B cell (primary cell): ENCODE measurements around the gene GSX1. TPM values are rescaled to one million over a fixed set of nuclear protein-coding genes. Genes with fewer than 3 reads are reported as not detected.

ENCODE experiments used
- ATAC-seq: fragments of 200-7000 bp; cut with Tn5 transposase; one replicate; pipeline ENCODE4 v1.10.0; 2021; ENCODE audit warnings: low read depth, mild to moderate bottlenecking, moderate number of reproducible peaks, moderate library complexity
- CTCF ChIA-PET: fragments of 350-600 bp; sonication (Branson Sonifier 250); formaldehyde crosslinking; loops from one replicate; lab custom pipeline; 2021; ENCODE audit warnings: antibody characterized with exemption, inconsistent platforms; lab: Charles Lee
- POLR2A ChIA-PET: fragments of 350-600 bp; sonication (Branson Sonifier 250); formaldehyde crosslinking; loops from one replicate; lab custom pipeline; 2021; ENCODE audit warnings: antibody characterized with exemption; lab: Charles Lee
- DNase-seq: peaks from one replicate; pipeline ENCODE4 v3.0.0; 2013
- H2AFZ ChIP-seq: 2 replicates; pipeline ENCODE4 v1.6.1; 2012; ENCODE audit warnings: mild to moderate bottlenecking, low read depth, low read length; ENCODE audit not compliant: insufficient read depth, poor library complexity, severe bottlenecking
- H3K27ac ChIP-seq, 2 donors: 1 replicate in 1 of 2; 2 replicates in 1 of 2; pipeline ENCODE4 v1.5.1; 2012 to 2013; ENCODE audit warnings: low read length in 2 of 2, mild to moderate bottlenecking in 2 of 2, moderate library complexity in 1 of 2
- H3K27me3 ChIP-seq, 4 experiments: fragments of 200-600 bp in 1 of 4; sonication (generic) in 1 of 4; replicated peaks in 1 of 4; 1 replicate in 2 of 4; 2 replicates in 2 of 4; pipeline versions ENCODE4 v1.6.1 to v1.7.0; 2013 to 2016; ENCODE audit warnings: low read length in 3 of 4, mild to moderate bottlenecking in 2 of 4, mixed read lengths in 1 of 4, moderate library complexity in 1 of 4; ENCODE audit not compliant: insufficient read depth in 4 of 4, control insufficient read depth in 3 of 4; ENCODE audit errors: control extremely low read depth in 1 of 4
- H3K36me3 ChIP-seq, 2 experiments: replicated peaks in 1 of 2; 1 replicate in 1 of 2; 2 replicates in 1 of 2; pipeline versions ENCODE4 v1.6.1 to v1.7.1; 2013; ENCODE audit warnings: low read length in 1 of 2; ENCODE audit not compliant: insufficient read depth in 2 of 2, control insufficient read depth in 1 of 2; ENCODE audit errors: control extremely low read depth in 1 of 2, extremely low read depth in 1 of 2
- H3K4me1 ChIP-seq, 2 donors: fragments of 200-600 bp in 1 of 2; sonication (generic) in 1 of 2; 1 replicate in 1 of 2; 2 replicates in 1 of 2; pipeline versions ENCODE4 v1.5.1 to v1.6.1; 2013 to 2017; ENCODE audit warnings: low read length in 2 of 2; ENCODE audit not compliant: control insufficient read depth in 2 of 2, insufficient read depth in 2 of 2
- H3K4me2 ChIP-seq: replicated peaks from 2 replicates; pipeline ENCODE3; 2012; ENCODE audit warnings: mild to moderate bottlenecking, low read depth, low read length; ENCODE audit not compliant: poor library complexity, severe bottlenecking
- H3K4me3 ChIP-seq, 5 experiments: fragments of 200-600 bp in 1 of 5; sonication (generic) in 1 of 5; 1 replicate in 3 of 5; 2 replicates in 2 of 5; pipeline versions ENCODE4 v1.5.1 to v1.7.0; 2011 to 2016; ENCODE audit warnings: low read length in 4 of 5, mild to moderate bottlenecking in 4 of 5, low read depth in 2 of 5, control low read depth in 1 of 5, moderate library complexity in 1 of 5; ENCODE audit not compliant: insufficient read depth in 1 of 5; ENCODE audit errors: control extremely low read depth in 1 of 5, extremely low read depth in 1 of 5
- H3K79me2 ChIP-seq: fragments of 200-600 bp; sonication (generic); one replicate; pipeline ENCODE4 v1.6.0; 2016; ENCODE audit warnings: low read length; ENCODE audit not compliant: control insufficient read depth, insufficient read depth
- H3K9ac ChIP-seq: fragments of 200-600 bp; sonication (generic); 2 replicates; pipeline ENCODE4 v1.6.1; 2017; ENCODE audit warnings: mild to moderate bottlenecking, low read length, moderate library complexity
- H3K9me3 ChIP-seq, 3 donors: one replicate each; pipeline versions ENCODE4 v1.6.1 to v1.7.1; 2013; ENCODE audit warnings: low read length in 2 of 3; ENCODE audit not compliant: control insufficient read depth in 2 of 3, insufficient read depth in 1 of 3; ENCODE audit errors: control extremely low read depth in 1 of 3
- H4K20me1 ChIP-seq: 2 replicates; pipeline ENCODE4 v1.6.0; 2012; ENCODE audit warnings: mild to moderate bottlenecking, low read length; ENCODE audit not compliant: insufficient read depth, control insufficient read depth, poor library complexity, severe bottlenecking
- H3K27ac Mint-ChIP-seq: one replicate; pipeline ENCODE4 v1.8.0; 2021; ENCODE audit warnings: mixed read lengths
- H3K27me3 Mint-ChIP-seq: one replicate; pipeline ENCODE4 v1.8.0; 2021; ENCODE audit warnings: mixed read lengths
- H3K4me1 Mint-ChIP-seq: one replicate; pipeline ENCODE4 v1.8.0; 2021; ENCODE audit warnings: mixed read lengths
- H3K4me3 Mint-ChIP-seq: one replicate; pipeline ENCODE4 v1.8.0; 2021; ENCODE audit warnings: mixed read lengths
- H3K9me3 Mint-ChIP-seq: one replicate; pipeline ENCODE4 v1.8.0; 2022; ENCODE audit warnings: mixed read lengths; ENCODE audit not compliant: insufficient read depth
- CTCF ChIP-seq: fragments of 200-600 bp; IDR thresholded peaks from one replicate; pipeline ENCODE4 v1.8.0; 2022; ENCODE audit warnings: antibody characterized with exemption, mild to moderate bottlenecking
- EZH2 ChIP-seq: IDR thresholded peaks from 2 replicates; pipeline ENCODE4 v1.6.1; 2012; ENCODE audit warnings: borderline replicate concordance, low read depth, mild to moderate bottlenecking, moderate library complexity, low read length; ENCODE audit not compliant: insufficient read depth, poor library complexity, severe bottlenecking
- WGBS: methylation state at CpG from one replicate; pipeline ENCODE4 v1.1.5; 2013; ENCODE audit warnings: missing lambda C conversion rate; ENCODE audit not compliant: insufficient coverage; 5-methylcytosine and 5-hydroxymethylcytosine counted together
- intact Hi-C: fragments of 100-400 bp; cut with micrococcal nuclease; formaldehyde crosslinking; loops from one replicate; pipeline ENCODE4 v1.10.0; 2022
- polyA plus RNA-seq: library from polyadenylated mRNA; depleted of rRNA; stranded (reverse); fragments of >200 nt; gene quantifications from 2 replicates; pipeline ENCODE4 v1.2.3, GENCODE V29; 2012
- total RNA-seq, 2 donors: library from RNA; stranded (reverse); fragments of 120-200 nt in 1 of 2; gene quantifications; 1 replicate in 1 of 2; 2 replicates in 1 of 2; pipeline versions ENCODE4 v1.2.3 to v1.2.4, GENCODE V29; 2013 to 2022

The GSX1 gene
- total and polyA plus RNA-seq, 2 donors (not counting 1 experiment from before 2014, with no cell fraction given) = not detected

- H3K27me3 Mint-ChIP-seq = peaks cover 78% of the 10 kb centered on the region
- Histone ChIP-seq H3K27me3 (peaks cover 2 to 88% (median 64%) of the 10 kb centered on the region in 4 experiments), H3K4me1 (peaks cover 35 to 56% of the 10 kb centered on the region in 2 donors), H3K4me2 (peak overlapping the region; percentile 87), H2AFZ (no peak overlapping the region), H3K36me3 (no peaks in the 10 kb centered on the region), H3K27ac (no peak overlapping the region), H4K20me1 (no peaks in the 10 kb centered on the region), H3K9me3 (peaks cover 0 to 55% (median 0%) of the 10 kb centered on the region in 3 donors), H3K79me2 (no peaks in the 10 kb centered on the region), H3K4me3 (peak overlapping the region in 2 of 5 experiments; percentile 51 to 66), H3K9ac (peak overlapping the region; percentile 70)
- TF ChIP-seq EZH2 (no peak), CTCF (no peak)
- intact Hi-C loops = loop anchor here (5.0 kb wide), 1 partner anchor 130 kb away; no protein-coding TSS in a partner anchor
- H3K27ac Mint-ChIP-seq = no peak overlapping the region
- H3K9me3 Mint-ChIP-seq = no peaks in the 10 kb centered on the region
- H3K4me1 Mint-ChIP-seq = peaks cover 40% of the 10 kb centered on the region
- no peak for DNase-seq
- WGBS = 17% methylated on average over 17 of the region's 22 CpGs
- H3K4me3 Mint-ChIP-seq = peak overlapping the region; percentile 84
- ChIA-PET POLR2A (no interaction called here), CTCF (interaction anchor here (2.5 kb wide), 1 partner anchor 34 kb away, joined by 7 read pairs; no protein-coding TSS in a partner anchor)
- ATAC-seq = no peak
These were observed 336 bp upstream of the GSX1 start for GRCh38 chr13:27791901-27792392.
